Stimulated activated CD8-positive, alpha-beta memory T cell treated with anti-CD3 and anti-CD28 coated beads, Interleukin-4, amount 100 ng/mL, for 4 hours (primary cell): ENCODE measurements around the gene YAF2.
"Not testable (repeated sequence)": the region's sequence is repeated elsewhere in the genome, so short reads cannot be mapped to it uniquely, and the experiment has no call there.

Experiments used
- DNase-seq, 2 donors: peaks; one replicate each; pipeline ENCODE4 v3.0.0-alpha.2; 2020; ENCODE audit warnings: low read depth in 2 of 2, low spot score in 1 of 2

The YAF2 gene

DNA sequence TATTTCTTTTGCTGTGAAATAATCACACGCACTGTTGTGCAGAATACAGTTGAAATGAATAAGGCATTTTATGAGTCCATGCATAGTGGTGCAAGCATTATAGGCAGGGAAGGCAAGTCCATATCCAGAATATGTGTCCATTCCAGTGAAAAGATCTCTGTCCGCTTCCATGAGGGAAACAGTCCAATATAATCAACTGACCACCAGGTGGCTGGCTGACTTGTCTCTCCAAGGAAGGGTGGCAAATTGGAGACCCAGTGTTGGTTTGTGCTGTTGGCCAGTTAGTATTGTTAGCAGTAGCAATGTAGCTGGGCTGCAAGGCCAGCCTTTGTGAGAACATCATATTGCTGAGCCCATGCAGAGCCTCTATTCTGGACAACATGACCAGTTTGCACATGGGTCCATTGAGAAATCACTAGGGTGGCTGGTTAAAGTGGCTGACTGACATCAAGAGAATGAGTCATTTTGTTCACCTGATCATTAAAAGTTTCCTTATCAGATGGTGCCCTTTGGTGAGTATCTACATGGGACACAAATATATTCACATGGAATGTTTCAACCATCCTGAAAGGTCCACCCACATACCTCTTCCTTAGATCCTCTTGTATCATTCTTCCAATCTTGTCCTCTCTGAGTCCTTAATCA lies 17.3 kb upstream of the YAF2 start:
- DNase-seq = no peak

DNA sequence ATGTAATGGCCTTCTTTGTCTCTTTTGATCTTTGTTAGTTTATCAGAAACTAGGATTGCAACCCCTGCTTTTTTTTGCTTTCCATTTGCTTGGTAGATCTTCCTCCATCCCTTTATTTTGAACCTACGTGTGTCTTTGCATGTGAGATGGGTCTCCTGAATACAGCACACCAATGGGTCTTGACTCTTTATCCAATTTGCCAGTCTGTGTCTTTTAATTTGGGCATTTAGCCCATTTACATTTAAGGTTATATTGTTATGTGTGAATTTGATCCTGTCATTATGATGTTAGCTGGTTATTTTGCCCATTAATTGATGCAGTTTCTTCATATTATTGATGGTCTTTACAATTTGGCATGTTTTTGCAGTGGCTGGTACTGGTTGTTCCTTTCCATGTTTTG lies 14.6 kb upstream of the YAF2 start:
- DNase-seq = not testable (repeated sequence)

DNA sequence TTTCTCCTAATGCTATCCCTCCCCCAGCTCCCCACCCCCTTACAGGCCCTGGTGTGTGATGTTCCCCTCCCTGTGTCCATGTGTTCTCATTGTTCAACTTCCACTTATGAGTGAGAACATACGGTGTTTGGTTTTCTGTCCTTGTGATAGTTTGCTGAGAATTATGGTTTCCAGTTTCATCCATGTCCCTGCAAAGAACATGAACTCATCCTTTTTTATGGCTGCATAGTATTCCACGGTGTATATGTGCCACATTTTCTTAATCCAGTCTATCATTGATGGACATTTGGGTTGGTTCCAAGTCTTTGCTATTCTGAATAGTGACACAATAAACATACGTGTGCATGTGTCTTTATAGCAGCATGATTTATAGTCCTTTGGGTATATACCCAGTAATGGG lies 11.0 kb upstream of the YAF2 start:
- not testable (repeated sequence) for DNase-seq

DNA sequence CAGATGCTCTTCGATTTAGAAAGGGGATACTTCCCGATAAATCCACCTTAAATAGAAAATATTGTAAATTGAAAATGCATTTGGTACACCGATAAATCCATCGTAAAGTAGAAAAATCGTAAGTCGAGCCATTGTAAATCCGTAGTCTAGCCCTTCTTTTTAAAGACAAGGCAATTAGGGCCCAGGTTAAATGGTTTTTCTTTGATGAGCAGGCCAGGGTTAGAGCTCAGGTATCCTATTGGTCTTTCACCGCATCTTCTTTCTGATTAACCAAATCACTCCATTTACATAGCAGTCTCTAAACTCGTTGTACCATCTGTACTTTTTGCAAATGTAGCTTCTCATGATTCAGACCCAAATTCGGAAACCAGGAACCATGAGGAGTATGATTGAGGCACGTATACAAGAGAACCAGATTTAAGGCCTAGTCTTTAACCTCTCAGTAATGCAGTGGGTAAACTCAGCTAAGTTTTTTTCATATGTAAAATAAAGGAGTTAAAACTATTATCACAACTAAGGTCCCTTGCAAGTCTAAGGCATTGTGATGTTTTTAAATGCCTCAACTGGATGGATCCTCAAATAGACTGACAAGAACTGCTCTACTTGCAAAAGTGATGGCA lies 2.2 kb upstream of the YAF2 start:
- no peak for DNase-seq

DNA sequence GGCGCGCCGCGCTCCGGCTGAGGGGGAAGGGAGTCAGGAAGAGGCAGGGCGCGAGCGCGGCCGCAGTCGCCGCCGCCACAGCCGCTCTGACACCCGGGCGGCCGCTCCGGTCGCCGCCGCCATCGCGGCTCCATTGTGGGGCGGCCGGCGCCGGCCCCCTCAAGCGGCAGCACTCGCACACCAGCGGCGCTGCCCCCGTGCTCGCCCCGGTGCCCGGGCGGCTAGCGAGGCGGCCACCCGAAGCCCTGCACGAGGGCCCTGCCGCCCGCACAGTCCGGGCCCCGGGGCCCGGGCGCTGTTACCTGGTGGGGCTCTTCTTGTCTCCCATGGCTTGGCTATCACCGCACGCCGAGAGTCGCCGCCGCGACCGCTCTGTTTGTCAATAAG lies 202 bp downstream of the YAF2 start:
- no peak for DNase-seq

DNA sequence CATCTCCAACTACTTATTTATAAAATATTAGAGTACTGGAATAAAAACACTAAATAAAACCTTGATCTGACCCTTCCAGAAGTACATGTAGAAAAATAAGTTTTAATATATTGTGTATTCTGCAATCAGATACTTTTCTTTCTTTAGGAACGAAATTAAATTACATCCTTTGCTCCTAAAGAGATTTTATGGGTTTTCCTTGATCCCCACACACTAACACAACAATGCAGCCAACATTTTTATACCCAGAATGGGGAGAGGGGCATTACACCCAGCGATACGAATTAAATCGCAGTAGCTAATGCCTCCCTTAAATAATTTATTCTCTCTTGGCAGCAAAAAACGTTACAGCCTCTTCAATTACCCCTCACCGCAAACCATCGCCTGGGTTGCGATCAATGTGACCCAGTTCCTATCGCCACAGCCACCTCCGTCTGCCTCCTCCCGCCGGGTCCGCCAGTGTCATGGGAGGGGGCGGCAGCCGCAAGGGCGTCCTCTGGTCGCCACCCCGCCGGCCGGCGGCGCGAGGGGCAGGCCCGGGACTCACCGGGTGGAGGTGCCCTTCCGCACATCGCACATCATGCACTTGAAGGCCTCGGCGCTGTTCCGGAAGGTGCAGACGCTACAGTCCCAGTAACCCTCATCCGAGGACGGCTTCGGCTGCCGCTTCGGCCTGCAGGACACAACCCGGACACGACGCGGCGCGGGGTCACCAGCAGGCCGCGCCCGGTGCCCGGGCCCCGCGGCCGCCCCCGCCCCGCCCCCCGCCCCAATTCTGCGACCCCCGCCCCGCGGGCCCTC lies 796 bp downstream of the YAF2 start:
- peak; percentile 23 to 44 for DNase-seq

DNA sequence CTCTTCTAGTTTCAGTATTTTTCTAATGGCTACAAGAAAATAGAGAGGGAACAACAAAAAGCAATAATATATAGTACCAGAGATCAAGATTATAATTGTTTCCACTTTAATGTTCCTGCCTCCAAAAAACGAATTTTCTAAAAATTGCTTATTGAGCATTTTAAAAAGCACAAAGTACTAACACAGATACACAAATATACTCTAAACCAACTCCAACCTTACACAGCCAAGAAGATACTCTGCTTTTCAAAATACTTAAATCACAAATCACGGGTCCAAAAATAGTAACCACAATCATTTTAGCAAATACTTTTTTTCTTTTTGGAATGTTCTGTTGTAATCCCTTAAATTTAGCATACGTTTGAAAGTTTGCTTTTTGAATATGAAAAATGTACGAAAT lies 2.0 kb downstream of the YAF2 start:
- DNase-seq = no peak

DNA sequence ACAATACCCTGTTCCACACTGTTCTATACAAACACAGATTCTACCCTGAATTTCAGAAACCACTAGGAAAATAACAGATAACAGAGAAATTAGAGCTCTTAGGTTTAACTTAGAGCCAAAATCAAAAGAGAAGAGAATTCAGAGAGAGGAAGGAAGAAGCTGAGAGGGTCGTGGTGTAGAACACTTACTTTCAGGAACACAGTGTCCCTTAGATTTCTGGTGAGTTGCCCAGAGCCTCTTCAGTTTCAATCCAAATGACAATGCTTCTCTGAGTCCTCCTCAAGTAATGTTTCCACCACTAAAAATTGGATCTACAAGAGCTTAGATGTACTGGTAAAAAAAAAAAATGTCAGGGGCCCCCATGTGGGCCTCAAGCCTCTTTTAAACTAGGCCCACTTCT lies 2.6 kb downstream of the YAF2 start:
- no peak for DNase-seq

DNA sequence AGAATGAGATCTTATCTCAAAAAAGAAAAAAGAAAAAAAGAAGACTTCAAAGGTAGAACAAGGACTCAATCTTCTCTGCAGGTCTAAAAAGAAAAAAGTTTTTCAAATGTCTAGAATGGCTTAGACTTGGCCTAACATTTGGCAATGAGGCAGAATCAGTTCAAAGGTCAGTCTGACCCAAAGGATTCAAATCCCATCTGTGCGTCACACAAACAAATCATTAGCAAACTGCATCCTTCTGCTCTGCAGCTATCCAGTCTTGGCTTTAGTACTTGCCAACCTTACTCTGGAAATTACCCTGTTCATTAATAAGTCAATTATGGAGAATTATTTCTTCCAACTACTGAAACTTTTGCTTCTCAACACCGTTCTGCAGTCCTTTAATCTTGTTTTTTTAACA lies 3.1 kb downstream of the YAF2 start:
- no peak for DNase-seq

DNA sequence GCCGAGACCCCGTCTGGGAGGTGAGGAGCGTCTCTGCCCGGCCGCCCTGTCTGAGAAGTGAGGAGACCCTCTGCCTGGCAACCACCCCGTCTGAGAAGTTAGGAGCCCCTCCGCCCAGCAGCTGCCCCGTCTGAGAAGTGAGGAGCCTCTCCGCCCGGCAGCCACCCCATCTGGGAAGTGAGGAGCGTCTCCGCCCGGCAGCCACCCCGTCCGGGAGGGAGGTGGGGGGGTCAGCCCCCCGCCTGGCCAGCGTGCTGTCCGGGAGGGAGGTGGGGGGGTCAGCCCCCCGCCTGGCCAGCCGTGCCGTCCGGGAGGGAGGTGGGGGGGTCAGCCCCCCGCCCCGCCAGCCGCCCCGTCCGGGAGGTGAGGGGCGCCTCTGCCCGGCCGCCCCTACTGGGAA lies 10.5 kb downstream of the YAF2 start:
- DNase-seq = not testable (repeated sequence)

DNA sequence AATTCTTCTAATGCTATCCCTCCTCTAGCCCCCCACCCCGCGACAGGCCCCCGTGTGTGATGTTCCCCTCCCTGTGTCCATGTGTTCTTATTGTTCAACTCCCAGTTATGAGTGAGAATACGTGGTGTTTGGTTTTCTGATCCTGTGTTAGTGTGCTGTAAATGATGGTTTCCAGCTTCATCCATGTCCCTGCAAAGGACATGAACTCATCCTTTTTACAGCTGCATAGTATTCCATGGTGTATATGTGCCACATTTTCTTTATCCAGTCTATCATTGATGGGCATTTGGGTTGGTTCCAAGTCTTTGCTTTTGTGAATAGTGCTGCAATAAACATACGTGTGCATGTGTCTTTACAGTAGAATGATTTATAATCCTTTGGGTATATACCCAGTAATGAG lies 13.5 kb downstream of the YAF2 start:
- DNase-seq = not testable (repeated sequence)

DNA sequence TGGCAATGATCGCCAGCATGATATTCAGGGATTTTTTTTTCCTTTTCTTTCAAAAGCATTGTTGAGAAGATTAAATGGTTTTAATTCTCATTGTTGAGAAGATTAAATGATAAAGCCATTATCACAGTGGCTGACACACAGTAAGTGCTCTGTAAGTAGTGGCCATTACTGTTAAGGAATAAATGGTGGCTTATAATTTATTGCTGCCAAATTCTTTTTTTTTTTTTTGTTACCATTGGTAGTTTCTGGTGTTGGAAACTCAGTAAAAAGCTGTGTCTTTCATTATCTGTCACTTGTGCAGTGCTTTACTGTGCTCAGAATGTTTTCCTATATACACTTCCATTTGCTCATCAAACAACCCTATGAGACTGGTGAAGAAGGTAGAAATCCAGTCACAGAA lies 15.3 kb downstream of the YAF2 start:
- no peak for DNase-seq

DNA sequence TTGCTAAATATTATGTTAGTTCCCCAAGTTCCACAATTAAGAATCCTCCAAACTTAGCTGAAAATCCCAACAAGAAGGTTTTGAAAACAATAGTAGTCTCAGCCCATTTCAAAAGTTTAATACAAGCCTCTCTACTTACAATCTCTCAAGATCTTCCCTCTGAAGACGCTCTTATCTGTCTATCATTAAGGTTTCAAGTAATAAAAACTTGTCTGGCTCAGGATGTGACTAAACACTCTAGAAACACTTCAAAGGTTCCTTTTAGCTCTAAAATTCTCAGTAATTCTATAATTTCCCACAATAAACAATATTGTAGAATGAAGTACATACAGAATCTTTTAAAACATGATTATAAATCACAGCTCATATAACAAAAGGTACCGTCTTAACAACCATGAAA lies 16.3 kb downstream of the YAF2 start:
- no peak for DNase-seq

DNA sequence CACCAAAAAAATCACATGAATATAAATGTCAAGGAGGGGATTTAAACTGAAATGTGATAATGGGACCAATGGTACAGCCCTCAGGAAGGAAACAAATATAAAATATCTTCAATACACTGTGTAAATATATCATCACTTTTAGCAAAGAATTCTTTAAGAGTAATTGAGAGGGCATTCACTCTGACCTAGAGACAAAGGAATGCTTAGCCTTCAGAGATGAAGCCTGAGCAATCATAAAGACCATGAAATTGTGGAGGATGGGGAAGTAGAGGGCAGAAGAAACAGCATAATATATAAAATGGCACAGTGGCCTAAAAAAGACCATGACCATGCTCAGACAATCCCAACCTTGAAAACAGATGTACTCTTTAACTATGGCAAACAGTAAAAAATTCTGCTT lies 20.4 kb downstream of the YAF2 start:
- no peak for DNase-seq

DNA sequence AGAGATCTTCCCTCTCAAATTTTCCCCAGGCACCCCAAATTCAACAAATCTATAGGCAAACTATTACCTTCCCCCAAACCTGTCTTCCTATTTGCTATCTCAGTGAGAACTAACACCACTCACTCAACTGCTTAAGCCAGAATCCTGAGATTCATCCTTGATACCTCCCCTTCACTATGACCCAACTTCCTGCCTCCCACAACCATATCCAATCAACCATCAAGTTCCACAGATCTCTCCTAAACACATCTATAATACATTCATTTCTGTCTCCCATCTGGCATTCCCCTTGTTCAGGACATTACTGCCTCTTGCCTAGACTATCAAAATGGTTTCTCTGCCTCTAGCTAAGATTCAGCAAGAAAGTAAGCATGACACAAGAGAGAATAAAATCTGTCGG lies 21.3 kb downstream of the YAF2 start:
- no peak for DNase-seq

DNA sequence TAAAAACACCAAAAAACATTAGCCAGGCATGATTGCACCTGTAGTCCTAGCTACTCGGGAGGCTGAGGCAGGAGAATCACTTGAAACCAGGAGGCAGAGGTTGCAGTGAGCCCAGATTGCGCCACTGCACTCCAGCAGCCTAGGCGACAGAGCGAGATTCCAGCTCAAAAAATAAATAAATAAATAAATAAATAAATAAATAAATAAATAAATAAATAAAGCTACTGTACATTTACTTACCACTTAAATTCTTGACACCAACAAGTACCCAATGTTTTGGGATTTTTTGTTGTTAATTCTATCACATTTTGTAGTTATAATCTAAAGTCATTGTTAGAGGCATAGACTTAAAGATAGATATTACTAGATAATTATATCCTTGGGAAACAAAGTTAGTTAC lies 22.3 kb downstream of the YAF2 start:
- not testable (repeated sequence) for DNase-seq

DNA sequence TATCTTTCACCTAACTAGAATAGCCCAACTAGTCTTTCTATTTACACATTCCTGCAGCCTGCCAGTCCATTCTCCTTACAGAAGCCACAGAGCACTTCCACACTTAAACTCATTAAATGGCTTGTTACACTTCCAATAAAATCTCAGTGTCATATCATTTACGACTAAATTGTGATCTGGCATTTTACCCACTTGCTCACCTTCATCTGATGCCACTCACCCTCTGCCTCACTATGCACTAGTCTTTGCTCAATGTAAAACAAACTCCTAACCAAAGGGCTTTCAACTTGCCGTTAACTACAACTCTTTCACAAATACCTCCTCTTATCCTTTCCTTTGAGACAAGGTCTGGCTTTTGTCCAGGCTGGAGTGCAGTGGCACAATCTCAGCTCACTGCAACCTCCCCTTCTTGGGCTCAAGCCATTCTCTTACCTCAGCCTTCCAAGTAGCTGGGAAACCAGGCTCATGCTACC lies 24.1 kb downstream of the YAF2 start:
- no peak for DNase-seq

DNA sequence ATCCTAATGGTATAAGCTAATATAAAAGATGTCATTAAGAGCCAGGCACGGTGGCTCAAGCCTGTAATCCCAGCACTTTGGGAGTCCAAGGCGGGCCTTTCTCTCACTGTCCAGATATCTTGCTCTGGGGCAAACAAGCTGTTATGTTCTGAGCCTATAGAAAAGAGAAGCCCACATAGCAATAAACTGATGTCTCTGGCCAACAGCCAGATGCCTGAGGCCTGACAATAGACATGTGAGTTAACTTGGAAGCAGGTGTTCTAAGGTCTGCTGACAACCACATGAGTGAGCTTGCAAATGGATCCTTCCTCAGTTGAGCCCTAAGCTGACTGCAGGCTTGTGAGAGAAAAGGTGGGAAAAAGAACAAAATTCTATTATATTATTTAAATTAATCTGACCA lies 25.0 kb downstream of the YAF2 start:
- DNase-seq = no peak

DNA sequence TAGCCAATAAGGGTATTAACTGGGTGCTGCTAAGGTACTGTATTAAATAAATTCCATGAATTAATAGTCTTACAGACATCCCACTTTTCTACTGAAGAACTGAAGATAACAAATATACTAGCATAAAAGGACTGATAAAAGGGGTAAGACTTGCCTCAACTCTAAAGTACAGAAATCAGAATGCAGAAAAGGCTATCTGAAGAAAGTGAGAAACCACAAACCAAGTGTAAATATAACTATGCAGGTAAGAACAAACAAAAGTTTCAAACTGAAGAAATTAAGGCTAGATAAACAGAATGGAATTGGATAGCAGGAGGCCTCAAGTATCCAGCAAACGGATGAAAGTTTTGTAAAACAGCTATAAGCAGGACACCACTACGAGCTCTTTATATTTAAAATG lies 29.5 kb downstream of the YAF2 start:
- DNase-seq = no peak

DNA sequence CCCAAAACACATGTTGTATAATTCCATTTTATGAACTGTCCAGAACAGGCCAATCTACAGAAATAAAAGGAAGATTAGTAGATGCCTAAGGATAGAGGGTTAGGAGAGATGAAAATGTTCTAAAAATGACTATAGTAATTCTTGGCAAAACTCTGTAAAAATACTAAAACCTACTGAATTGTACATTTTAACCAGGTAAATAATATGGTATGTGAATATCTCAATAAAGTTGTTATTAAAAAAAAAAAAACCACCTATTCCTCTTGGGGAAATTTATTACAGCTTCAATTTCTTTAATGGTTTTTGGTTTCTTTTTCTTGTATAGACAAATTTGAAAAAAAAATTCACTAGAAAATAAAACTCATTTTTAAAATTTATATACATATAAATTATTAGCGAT lies 33.2 kb downstream of the YAF2 start:
- DNase-seq = no peak

DNA sequence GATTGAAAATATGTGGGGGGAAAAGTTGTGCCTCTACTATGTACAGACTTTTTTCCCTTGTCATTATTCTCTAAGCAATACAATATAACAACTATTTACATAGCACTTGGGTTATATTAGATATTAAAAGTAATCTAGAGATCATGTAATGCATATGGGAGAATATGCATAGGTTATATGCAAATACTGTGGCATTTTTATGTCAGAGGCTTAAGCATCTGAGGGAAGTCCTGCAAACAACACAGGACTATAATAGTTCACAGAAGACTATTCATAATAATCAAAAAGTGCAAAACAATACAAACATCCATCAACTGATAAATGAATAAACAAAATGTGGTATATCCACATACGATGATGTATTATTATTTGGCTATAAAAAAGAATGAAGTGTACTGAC lies 33.7 kb downstream of the YAF2 start:
- DNase-seq = no peak

DNA sequence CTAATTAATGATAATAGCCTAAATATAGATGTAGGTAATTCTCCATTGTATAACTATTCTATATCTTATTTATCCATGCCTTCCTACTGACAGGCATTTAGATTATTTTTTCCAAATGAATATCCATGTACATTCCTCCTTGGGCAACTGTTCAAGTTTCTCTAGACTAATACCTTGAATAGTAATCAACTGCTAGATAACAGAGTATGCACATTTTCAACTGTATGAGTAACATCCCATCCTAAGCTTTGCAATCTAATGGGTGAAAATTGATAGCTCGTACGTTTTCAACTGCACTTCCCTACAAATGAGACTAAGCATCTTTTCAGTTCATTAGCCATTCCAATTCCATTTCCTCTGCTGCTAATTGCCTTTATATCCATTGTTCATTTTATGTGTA lies 37.0 kb downstream of the YAF2 start:
- no peak for DNase-seq
